Activated CD4-positive, alpha-beta T cell treated with anti-CD3 and anti-CD28 coated beads, Interleukin-2, amount 10 ng/mL, durations not matched to agents 24 days and 14 days (primary cell): ENCODE measurements around the gene AIF1. TPM values are rescaled to one million over a fixed set of nuclear protein-coding genes. Genes with fewer than 3 reads are reported as not detected.
A peak's percentile ranks its signal among the peaks of the same experiment; 100 is the strongest.
"Not testable (repeated sequence)": the region's sequence is repeated elsewhere in the genome, so short reads cannot be mapped to it uniquely, and the experiment has no call there.

Source experiments
- DNase-seq: peaks from one replicate; pipeline ENCODE4 v3.0.0; 2022
- H3K27ac Mint-ChIP-seq: one replicate; pipeline ENCODE4 v1.8.0; 2022; ENCODE audit warnings: mild to moderate bottlenecking, mixed read lengths
- H3K27me3 Mint-ChIP-seq: one replicate; pipeline ENCODE4 v1.8.0; 2022; ENCODE audit warnings: mixed read lengths
- H3K36me3 Mint-ChIP-seq: one replicate; pipeline ENCODE4 v1.8.0; 2022; ENCODE audit warnings: low read depth, mild to moderate bottlenecking, mixed read lengths
- H3K4me1 Mint-ChIP-seq: one replicate; pipeline ENCODE4 v1.8.0; 2021; ENCODE audit warnings: mixed read lengths
- H3K4me3 Mint-ChIP-seq: one replicate; pipeline ENCODE4 v1.8.0; 2022; ENCODE audit warnings: mild to moderate bottlenecking, moderate library complexity, mixed read lengths
- H3K9me3 Mint-ChIP-seq: one replicate; pipeline ENCODE4 v1.8.0; 2021; ENCODE audit warnings: mixed read lengths
- intact Hi-C: fragments of 100-400 bp; cut with micrococcal nuclease; formaldehyde crosslinking; loops from one replicate; pipeline ENCODE4 v1.15.1; 2023
- total RNA-seq: library from RNA; stranded (reverse); gene quantifications from 2 replicates; pipeline ENCODE4 v1.2.3, GENCODE V29; 2022

The AIF1 gene
- total RNA-seq, 1 donor from 2014 or later, result 68.2 TPM

- peak overlapping the region; percentile 89 for H3K4me3 Mint-ChIP-seq
- peaks cover 22% of the 10 kb centered on the region for H3K36me3 Mint-ChIP-seq
- peak overlapping the region; percentile 96 for H3K27ac Mint-ChIP-seq
- peaks cover 60% of the 10 kb centered on the region for H3K4me1 Mint-ChIP-seq
- H3K27me3 Mint-ChIP-seq, result no peaks in the 10 kb centered on the region
- H3K9me3 Mint-ChIP-seq, result no peaks in the 10 kb centered on the region
- intact Hi-C loops, result no loop called here
- peak; percentile 78 for DNase-seq
Measured at GRCh38 chr6:31586599-31587281, 28.3 kb upstream of the AIF1 start.

GRCh38 chr6:31587791-31588777 is 26.9 kb upstream of the AIF1 start:
- peak; percentile 69 for DNase-seq
- no peaks in the 10 kb centered on the region for H3K9me3 Mint-ChIP-seq
- H3K27ac Mint-ChIP-seq, result peak overlapping the region; percentile 94
- H3K27me3 Mint-ChIP-seq, result no peaks in the 10 kb centered on the region
- peaks cover 60% of the 10 kb centered on the region for H3K4me1 Mint-ChIP-seq
- H3K4me3 Mint-ChIP-seq, result peak overlapping the region; percentile 89
- intact Hi-C loops, result no loop called here
- peaks cover 15% of the 10 kb centered on the region for H3K36me3 Mint-ChIP-seq

GRCh38 chr6:31588871-31589650 is 26.0 kb upstream of the AIF1 start:
- intact Hi-C loops, result no loop called here
- peaks cover 58% of the 10 kb centered on the region for H3K4me1 Mint-ChIP-seq
- peaks cover 15% of the 10 kb centered on the region for H3K36me3 Mint-ChIP-seq
- H3K9me3 Mint-ChIP-seq, result no peaks in the 10 kb centered on the region
- no peaks in the 10 kb centered on the region for H3K27me3 Mint-ChIP-seq
- no peak for DNase-seq
- H3K27ac Mint-ChIP-seq, result peak overlapping the region; percentile 34
- H3K4me3 Mint-ChIP-seq, result peak overlapping the region; percentile 66

- Mint-ChIP-seq H3K4me1 (peaks cover 53% of the 10 kb centered on the region), H3K36me3 (peaks cover 13% of the 10 kb centered on the region)
- H3K27ac Mint-ChIP-seq, intact Hi-C loops, H3K9me3 Mint-ChIP-seq, DNase-seq, H3K4me3 Mint-ChIP-seq, H3K27me3 Mint-ChIP-seq: not testable (repeated sequence)
Measured at GRCh38 chr6:31590691-31591090, 24.3 kb upstream of the AIF1 start.

- Mint-ChIP-seq H3K36me3 (peaks cover 12% of the 10 kb centered on the region), H3K4me1 (peaks cover 49% of the 10 kb centered on the region), H3K4me3 (peak overlapping the region; percentile 76), H3K9me3 (no peaks in the 10 kb centered on the region), H3K27me3 (no peaks in the 10 kb centered on the region), H3K27ac (peak overlapping the region; percentile 71)
- peak; percentile 66 for DNase-seq
- intact Hi-C loops, result no loop called here
Measured at GRCh38 chr6:31592396-31592771, 22.6 kb upstream of the AIF1 start.

- peak; percentile 84 for DNase-seq
- no peaks in the 10 kb centered on the region for H3K9me3 Mint-ChIP-seq
- no peak overlapping the region for H3K4me3 Mint-ChIP-seq
- peaks cover 41% of the 10 kb centered on the region for H3K4me1 Mint-ChIP-seq
- intact Hi-C loops, result no loop called here
- H3K27ac Mint-ChIP-seq, result no peak overlapping the region
- H3K36me3 Mint-ChIP-seq, result no peaks in the 10 kb centered on the region
- no peaks in the 10 kb centered on the region for H3K27me3 Mint-ChIP-seq
Measured at GRCh38 chr6:31597006-31597405, 18.0 kb upstream of the AIF1 start.

GRCh38 chr6:31607317-31607716 is 7.7 kb upstream of the AIF1 start:
- Mint-ChIP-seq H3K27ac (no peak overlapping the region), H3K4me3 (no peak overlapping the region), H3K36me3 (no peaks in the 10 kb centered on the region), H3K27me3 (peaks cover 2% of the 10 kb centered on the region), H3K9me3 (no peaks in the 10 kb centered on the region), H3K4me1 (peaks cover 6% of the 10 kb centered on the region)
- intact Hi-C loops, result no loop called here
- DNase-seq, result no peak

- Mint-ChIP-seq H3K27me3 (no peaks in the 10 kb centered on the region), H3K36me3 (no peaks in the 10 kb centered on the region), H3K4me3 (no peak overlapping the region), H3K4me1 (peaks cover 6% of the 10 kb centered on the region), H3K9me3 (no peaks in the 10 kb centered on the region), H3K27ac (no peak overlapping the region)
- intact Hi-C loops, result no loop called here
- DNase-seq, result no peak
Measured at GRCh38 chr6:31609519-31610406, 5.3 kb upstream of the AIF1 start.

GRCh38 chr6:31610968-31611367 is 4.1 kb upstream of the AIF1 start:
- no peaks in the 10 kb centered on the region for H3K9me3 Mint-ChIP-seq
- intact Hi-C loops, result no loop called here
- no peak overlapping the region for H3K27ac Mint-ChIP-seq
- H3K36me3 Mint-ChIP-seq, result no peaks in the 10 kb centered on the region
- H3K4me3 Mint-ChIP-seq, result no peak overlapping the region
- peaks cover 18% of the 10 kb centered on the region for H3K4me1 Mint-ChIP-seq
- no peak for DNase-seq
- H3K27me3 Mint-ChIP-seq, result no peaks in the 10 kb centered on the region

- peaks cover 13% of the 10 kb centered on the region for H3K36me3 Mint-ChIP-seq
- H3K4me1 Mint-ChIP-seq, result peaks cover 27% of the 10 kb centered on the region
- no peaks in the 10 kb centered on the region for H3K9me3 Mint-ChIP-seq
- H3K27ac Mint-ChIP-seq, result no peak overlapping the region
- no peak overlapping the region for H3K4me3 Mint-ChIP-seq
- no peak for DNase-seq
- no peaks in the 10 kb centered on the region for H3K27me3 Mint-ChIP-seq
- intact Hi-C loops, result no loop called here
Measured at GRCh38 chr6:31614075-31614619, 887 bp upstream of the AIF1 start.

- Mint-ChIP-seq H3K36me3 (peaks cover 17% of the 10 kb centered on the region), H3K9me3 (no peaks in the 10 kb centered on the region), H3K4me3 (peak overlapping the region; percentile 94), H3K27ac (peak overlapping the region; percentile 96), H3K4me1 (peaks cover 32% of the 10 kb centered on the region), H3K27me3 (no peaks in the 10 kb centered on the region)
- intact Hi-C loops, result no loop called here
- peak; percentile 80 for DNase-seq
Measured at GRCh38 chr6:31615748-31616147, 714 bp downstream of the AIF1 start.

- no peaks in the 10 kb centered on the region for H3K9me3 Mint-ChIP-seq
- intact Hi-C loops, result no loop called here
- H3K27ac Mint-ChIP-seq, result peak overlapping the region; percentile 96
Measured at GRCh38 chr6:31617010-31617409, 2.0 kb downstream of the AIF1 start.

More at GRCh38 chr6:31617010-31617409, 2.0 kb downstream of the AIF1 start:
- Mint-ChIP-seq H3K4me3 (peak overlapping the region; percentile 94), H3K27me3 (no peaks in the 10 kb centered on the region), H3K36me3 (peaks cover 27% of the 10 kb centered on the region), H3K4me1 (peaks cover 38% of the 10 kb centered on the region)
- no peak for DNase-seq
